ENCODE data around the gene RND1.
A peak's percentile ranks its signal among the peaks of the same experiment; 100 is the strongest.
"Not testable (repeated sequence)": the region's sequence is repeated elsewhere in the genome, so short reads cannot be mapped to it uniquely, and the experiment has no call there.

RND1 gene

DNA sequence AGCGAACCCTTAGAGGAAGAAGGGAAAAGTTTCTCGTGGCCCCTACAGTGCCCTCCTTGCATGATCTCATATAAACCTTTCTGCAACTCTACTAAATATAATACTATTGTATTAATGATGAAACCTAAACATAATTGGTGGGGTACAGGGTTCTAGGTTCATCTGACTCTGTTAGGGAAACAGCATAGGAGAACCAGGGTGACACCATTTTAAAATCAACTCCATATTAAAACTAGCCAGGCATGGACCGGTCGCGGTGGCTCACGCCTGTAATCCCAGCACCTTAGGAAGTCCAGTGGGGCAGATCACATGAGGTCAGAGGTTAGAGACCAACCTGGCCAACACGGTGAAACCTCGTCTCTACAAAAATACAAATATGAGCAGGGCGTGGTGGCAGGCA, 15.0 kb upstream of the RND1 start:
- Mint-ChIP-seq H3K4me3 (no peak overlapping the region), H3K27me3 (peaks cover 36% of the 10 kb centered on the region), H3K9me3 (no peaks in the 10 kb centered on the region), H3K4me1 (peaks cover 8% of the 10 kb centered on the region), H3K27ac (no peak overlapping the region)
- ATAC-seq (no peak), DNase-seq (no peak)

DNA sequence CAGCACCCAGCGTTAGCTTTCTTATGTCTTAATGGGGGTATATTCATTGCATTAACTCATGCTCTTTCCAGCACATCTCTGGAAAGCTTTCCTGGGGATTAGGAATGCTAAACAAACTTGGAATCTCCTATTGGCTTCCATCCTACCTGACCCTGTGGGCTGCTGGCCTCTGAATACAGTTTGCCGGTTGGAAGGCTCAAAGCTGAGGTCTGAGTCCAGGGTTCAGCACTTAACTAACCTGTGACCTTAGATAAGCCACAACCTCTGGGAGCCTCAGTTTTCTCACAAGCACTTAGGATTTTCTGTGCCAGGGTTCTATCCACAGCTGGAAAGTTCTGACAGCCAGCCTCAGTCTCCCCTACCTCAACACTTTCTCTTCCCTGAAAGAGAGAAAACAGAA, 12.9 kb upstream of the RND1 start:
- Mint-ChIP-seq H3K9me3 (no peaks in the 10 kb centered on the region), H3K27me3 (peaks cover 36% of the 10 kb centered on the region), H3K4me3 (no peak overlapping the region), H3K27ac (no peak overlapping the region), H3K4me1 (peaks cover 8% of the 10 kb centered on the region)
- ATAC-seq (no peak), DNase-seq (no peak)

DNA sequence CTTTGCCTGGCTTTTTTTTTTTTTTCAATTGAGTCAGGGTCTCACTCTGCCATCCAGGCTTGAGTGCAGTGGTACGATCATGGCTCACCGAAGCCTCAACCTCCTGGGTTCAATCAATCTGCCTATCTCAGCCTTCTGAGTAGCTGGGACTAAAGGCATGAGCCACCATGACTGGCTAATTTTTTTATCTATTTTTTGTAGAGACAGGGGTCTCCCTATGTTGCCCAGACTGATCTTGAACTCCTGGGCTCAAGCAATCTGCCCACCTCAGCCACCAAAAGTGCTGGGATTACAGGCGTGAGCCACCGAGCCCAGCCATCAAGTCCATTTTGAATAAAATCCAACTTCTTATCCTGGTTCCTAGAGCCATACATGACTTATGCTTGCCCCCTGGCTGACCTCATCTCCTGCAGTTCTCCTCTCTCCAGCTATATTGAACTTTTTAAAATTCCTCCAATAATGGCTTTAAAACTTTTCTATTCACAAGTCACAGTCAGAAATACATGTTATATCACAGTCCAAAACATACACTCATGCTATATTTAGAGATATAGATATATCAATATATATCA, 10.4 kb upstream of the RND1 start:
- Mint-ChIP-seq H3K4me3 (no peak overlapping the region), H3K27me3 (peaks cover 14% of the 10 kb centered on the region), H3K9me3 (no peaks in the 10 kb centered on the region), H3K27ac (no peak overlapping the region), H3K4me1 (no peaks in the 10 kb centered on the region)
- DNase-seq (no peak), ATAC-seq (no peak)

DNA sequence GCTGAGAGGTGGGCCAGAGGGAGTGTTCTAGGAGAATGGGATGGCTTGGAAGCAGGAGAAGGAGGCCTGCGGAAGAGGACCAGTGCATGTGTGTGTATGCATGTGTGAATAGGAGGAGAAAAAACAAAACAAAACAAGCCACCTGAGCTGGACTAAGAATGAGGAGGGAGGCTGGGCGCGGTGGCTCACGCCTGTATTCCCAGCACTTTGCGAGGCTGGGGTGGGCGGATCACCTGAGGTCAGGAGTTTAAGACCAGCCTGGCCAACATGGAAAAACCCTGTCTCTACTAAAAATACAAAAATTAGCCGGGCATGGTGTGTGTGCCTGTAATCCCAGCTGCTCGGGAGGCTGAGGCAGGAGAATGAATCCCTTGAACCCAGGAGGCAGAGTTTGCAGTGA, 7.9 kb upstream of the RND1 start:
- not testable (repeated sequence) for ATAC-seq, DNase-seq, H3K4me1 Mint-ChIP-seq, H3K4me3 Mint-ChIP-seq, H3K9me3 Mint-ChIP-seq, H3K27me3 Mint-ChIP-seq
- peak overlapping the region in 1 of 2 donors; percentile 81 for H3K27ac Mint-ChIP-seq

DNA sequence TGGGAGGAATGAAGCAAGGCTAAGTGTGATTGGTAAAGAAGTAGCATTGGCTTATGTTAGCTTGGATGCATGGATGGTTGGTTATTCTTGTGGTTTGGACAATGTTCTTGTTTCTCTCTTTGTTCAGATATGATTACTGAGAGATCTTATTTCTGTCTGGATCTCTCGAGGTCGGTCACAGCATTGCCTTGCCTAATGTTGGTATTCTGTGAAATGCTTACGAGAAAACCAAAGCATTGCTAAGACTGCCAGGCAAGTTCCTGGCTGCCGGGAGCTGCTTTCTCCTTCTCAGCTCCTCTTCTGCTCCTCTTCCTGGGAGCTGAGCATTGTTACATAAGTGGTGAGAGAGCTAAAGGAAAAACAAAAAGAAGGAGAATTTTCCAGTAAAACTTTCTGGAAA, 7.4 kb upstream of the RND1 start:
- DNase-seq (no peak), ATAC-seq (no peak)
- H3K9me3 Mint-ChIP-seq: no peaks in the 10 kb centered on the region
- no peaks in the 10 kb centered on the region for H3K27me3 Mint-ChIP-seq
- H3K27ac Mint-ChIP-seq: peak overlapping the region in 1 of 2 donors; percentile 81
- H3K4me3 Mint-ChIP-seq: no peak overlapping the region
- H3K4me1 Mint-ChIP-seq: no peaks in the 10 kb centered on the region

DNA sequence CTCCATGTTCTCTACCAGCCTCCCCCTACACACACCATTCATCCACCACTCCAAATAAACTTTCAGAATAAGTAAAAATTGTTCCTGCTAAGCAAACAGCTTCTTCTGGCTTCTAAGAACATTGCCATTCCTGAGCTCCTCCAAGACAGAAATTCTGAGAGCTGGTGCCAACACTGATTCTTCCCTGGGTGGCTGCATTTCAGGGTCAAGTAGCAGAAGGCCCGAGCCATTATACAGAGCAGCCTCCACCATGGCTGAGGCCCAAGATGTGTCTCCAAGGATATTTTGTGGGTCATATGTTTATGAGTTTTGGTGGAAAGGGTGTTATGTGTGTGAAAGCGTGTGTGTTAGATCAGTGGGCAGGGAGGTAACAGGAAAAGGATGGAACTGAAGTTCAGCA, 3.5 kb upstream of the RND1 start:
- Mint-ChIP-seq H3K27me3 (peaks cover 11% of the 10 kb centered on the region), H3K27ac (no peak overlapping the region), H3K4me3 (no peak overlapping the region), H3K9me3 (no peaks in the 10 kb centered on the region), H3K4me1 (peaks cover 23% of the 10 kb centered on the region)
- no peak for ATAC-seq
- no peak for DNase-seq

DNA sequence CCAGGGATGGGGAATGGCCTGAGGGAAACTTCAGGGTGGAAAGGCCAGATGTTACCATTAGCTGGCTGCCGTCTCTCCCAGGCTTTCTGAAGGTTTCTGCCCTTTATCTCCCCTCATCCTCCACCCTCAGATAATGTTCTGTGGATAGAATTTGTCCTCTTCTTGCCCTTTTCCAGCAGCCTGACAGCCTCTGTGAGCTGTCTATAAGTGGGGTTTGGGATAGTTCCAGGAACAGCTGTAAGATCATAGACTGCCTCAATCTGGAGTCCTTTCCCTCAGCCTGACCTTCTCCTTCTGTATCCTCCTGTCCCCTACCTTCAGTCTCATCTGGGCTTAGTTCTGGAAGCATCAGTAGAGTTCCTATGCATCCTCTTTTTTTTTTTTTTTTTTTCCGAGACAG, 2.8 kb upstream of the RND1 start:
- Mint-ChIP-seq H3K27ac (peak overlapping the region in 1 of 2 donors; percentile 14), H3K27me3 (peaks cover 19% of the 10 kb centered on the region), H3K4me1 (peaks cover 29% of the 10 kb centered on the region), H3K9me3 (no peaks in the 10 kb centered on the region), H3K4me3 (no peak overlapping the region)
- DNase-seq: no peak
- ATAC-seq: no peak

DNA sequence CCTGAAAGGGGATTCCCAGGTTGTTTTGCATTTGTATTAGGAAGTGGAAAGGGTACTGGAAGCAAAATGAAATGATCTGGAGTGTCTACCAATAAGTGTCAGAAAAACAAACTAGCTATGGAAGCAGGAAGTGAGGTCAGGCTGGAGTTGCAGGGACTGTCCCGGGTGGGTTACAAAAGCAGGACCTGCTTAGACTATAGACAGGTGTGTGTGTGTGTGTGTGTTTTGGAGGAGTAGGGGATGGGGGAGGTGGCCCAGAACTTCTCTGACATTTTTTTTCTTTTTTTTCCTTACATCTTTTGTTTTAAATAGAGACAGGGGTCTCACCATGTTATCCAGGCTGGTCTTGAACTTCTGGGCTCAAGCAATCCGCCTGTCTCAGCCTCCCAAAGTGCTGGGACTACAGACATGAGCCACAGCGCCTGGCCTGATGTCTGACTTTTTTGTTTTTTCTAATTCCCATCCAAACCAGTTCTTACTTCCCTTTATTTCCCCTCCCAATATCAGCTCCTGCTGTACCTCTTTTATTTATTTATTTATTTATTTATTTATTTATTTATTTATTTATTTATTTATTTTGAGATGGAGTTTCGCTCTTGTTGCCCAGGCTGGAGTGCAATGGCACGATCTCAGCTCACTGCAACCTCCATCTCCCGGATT, 512 bp upstream of the RND1 start:
- no peaks in the 10 kb centered on the region for H3K9me3 Mint-ChIP-seq
- DNase-seq (no peak), ATAC-seq (peak; percentile 83)
- peak overlapping the region; percentile 88 to 90 for H3K27ac Mint-ChIP-seq
- H3K4me1 Mint-ChIP-seq: peaks cover 32% of the 10 kb centered on the region
- peak overlapping the region; percentile 94 to 95 for H3K4me3 Mint-ChIP-seq
- H3K27me3 Mint-ChIP-seq: peaks cover 40% of the 10 kb centered on the region

DNA sequence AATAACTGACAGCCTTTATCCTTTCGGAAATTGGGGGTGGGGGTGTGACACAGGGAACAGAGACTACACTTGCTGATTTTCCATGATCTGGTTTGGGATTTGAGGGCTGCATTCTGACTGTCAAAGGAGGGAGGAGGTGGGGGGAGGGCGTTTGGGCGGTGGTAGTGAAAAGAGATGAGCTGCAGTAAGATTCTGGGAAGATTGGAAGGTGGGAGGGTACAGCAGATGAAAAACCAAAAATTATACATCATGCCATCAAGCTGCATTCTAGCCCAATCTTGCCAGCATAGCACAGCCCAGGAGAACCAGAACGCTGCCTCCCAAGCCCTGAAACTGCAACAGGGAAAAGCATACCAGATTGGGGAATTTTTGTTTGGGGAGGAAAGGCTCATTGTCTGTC, 2.4 kb downstream of the RND1 start:
- H3K27me3 Mint-ChIP-seq: peaks cover 40% of the 10 kb centered on the region
- no peak overlapping the region for H3K27ac Mint-ChIP-seq
- no peak overlapping the region for H3K4me3 Mint-ChIP-seq
- DNase-seq (no peak), ATAC-seq (no peak)
- no peaks in the 10 kb centered on the region for H3K9me3 Mint-ChIP-seq
- peaks cover 38% of the 10 kb centered on the region for H3K4me1 Mint-ChIP-seq

DNA sequence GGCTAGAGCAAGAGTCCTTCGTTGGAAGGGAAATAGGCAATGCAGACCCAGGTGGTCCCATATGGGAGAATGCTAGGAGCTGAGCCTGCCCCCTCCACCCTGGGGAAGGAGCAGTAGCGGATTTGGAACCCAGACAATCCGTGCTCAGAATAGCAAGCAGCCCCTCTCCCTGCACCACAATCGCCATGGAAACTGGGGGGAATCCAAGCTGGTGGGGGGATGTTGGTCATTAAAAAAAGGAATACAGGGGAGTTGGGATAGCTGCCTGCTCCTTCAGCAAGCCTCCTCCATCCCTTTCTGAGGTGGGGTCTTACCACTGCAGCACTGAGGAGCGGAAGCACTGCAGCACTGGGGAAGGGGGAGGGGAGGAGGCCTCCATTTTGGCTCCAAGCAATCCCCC, 2.9 kb downstream of the RND1 start:
- H3K4me3 Mint-ChIP-seq: no peak overlapping the region
- DNase-seq: no peak
- H3K4me1 Mint-ChIP-seq: peaks cover 38% of the 10 kb centered on the region
- ATAC-seq: no peak
- H3K9me3 Mint-ChIP-seq: no peaks in the 10 kb centered on the region
- no peak overlapping the region for H3K27ac Mint-ChIP-seq
- H3K27me3 Mint-ChIP-seq: peaks cover 40% of the 10 kb centered on the region

DNA sequence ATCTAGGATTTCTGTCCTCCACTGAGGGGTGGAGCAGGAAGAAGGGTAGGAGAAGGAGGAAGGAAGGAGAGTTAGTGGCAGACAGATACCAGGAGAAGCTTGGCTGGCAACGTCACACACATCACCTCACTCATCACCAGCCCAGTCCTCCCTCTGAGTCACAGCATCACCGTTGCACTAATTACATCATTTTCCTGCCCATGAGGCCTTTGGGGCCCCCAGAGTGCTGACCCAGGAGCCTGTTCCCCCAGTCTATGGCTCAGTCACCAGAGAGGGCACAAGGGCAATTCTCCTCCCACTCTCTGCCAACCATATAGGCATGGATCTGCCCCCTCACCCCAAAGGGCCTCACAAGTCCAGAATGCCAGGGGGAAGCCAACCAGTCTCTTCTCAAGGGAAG, 4.6 kb downstream of the RND1 start:
- peak overlapping the region in 1 of 2 donors; percentile 54 for H3K27ac Mint-ChIP-seq
- H3K27me3 Mint-ChIP-seq: peaks cover 40% of the 10 kb centered on the region
- H3K4me1 Mint-ChIP-seq: peaks cover 34% of the 10 kb centered on the region
- no peaks in the 10 kb centered on the region for H3K9me3 Mint-ChIP-seq
- DNase-seq: peak in 1 of 2 donors; percentile 28
- ATAC-seq: peak; percentile 12
- no peak overlapping the region for H3K4me3 Mint-ChIP-seq

DNA sequence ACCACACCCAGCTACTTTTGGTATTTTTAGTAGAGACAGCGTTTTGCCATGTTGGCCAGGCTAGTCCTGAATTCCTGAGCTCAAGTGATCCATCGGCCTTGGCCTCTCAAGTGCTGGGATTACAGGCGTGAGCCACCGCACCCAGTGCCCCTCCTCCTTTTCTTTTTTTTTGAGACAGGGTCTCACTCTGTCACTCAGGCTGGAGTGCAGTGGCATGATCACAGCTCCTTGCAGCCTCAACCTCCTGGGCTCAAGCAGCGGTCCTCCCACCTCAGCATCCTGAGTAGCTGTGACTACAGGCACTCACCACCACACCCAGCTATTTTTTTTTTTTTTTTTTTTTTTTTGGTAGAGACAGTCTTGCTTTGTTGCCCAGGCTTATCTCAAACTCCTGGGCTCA, 5.4 kb downstream of the RND1 start:
- not testable (repeated sequence) for H3K4me3 Mint-ChIP-seq, H3K9me3 Mint-ChIP-seq, H3K27ac Mint-ChIP-seq, DNase-seq, ATAC-seq
- Mint-ChIP-seq H3K4me1 (peaks cover 25% of the 10 kb centered on the region), H3K27me3 (peaks cover 39% of the 10 kb centered on the region)

DNA sequence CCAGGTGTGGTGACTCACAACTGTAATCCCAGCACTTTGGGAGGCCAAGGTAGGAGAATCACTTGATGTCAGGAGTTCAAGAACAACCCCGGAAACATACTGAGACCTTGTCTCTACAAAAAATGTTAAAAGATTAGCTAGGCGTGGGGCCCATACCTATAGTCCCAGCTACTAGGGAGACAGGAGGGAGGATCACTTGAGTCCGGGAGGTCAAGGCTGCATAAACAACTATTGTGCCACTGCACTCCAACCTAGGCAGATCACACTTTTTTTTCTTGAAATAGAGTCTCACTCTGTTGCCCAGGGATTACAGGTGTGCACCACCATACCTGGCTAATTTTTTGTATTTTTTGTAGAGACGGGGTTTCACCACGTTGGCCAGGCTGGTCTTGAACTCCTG, 6.1 kb downstream of the RND1 start:
- H3K27me3 Mint-ChIP-seq: peaks cover 33% of the 10 kb centered on the region
- ATAC-seq: no peak
- H3K4me1 Mint-ChIP-seq: peaks cover 19% of the 10 kb centered on the region
- H3K27ac Mint-ChIP-seq: no peak overlapping the region
- H3K4me3 Mint-ChIP-seq: no peak overlapping the region
- DNase-seq: no peak
- H3K9me3 Mint-ChIP-seq: no peaks in the 10 kb centered on the region

DNA sequence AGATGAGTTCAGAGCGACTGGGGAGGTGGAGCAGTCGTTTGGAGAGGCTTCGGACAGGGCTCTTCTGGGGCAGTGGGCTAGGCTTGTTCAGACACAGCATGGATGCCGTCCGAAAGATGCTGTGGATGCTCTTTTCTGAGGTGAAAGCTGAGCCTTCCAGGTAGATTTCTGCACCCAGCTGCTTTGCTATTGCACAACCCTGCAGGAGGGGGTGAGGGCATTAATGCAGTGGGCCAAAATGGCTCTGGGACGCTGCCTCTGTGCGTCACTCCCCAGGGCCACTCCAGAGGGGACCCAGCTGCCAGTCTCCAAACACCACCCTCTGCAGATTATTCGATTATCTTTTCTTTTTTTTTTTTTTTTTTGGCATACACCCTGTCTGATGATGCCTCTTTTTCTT, 7.6 kb downstream of the RND1 start:
- no peak overlapping the region for H3K27ac Mint-ChIP-seq
- DNase-seq: no peak
- H3K9me3 Mint-ChIP-seq: no peaks in the 10 kb centered on the region
- no peak overlapping the region for H3K4me3 Mint-ChIP-seq
- ATAC-seq: no peak
- H3K27me3 Mint-ChIP-seq: peaks cover 17% of the 10 kb centered on the region
- H3K4me1 Mint-ChIP-seq: peaks cover 14% of the 10 kb centered on the region

DNA sequence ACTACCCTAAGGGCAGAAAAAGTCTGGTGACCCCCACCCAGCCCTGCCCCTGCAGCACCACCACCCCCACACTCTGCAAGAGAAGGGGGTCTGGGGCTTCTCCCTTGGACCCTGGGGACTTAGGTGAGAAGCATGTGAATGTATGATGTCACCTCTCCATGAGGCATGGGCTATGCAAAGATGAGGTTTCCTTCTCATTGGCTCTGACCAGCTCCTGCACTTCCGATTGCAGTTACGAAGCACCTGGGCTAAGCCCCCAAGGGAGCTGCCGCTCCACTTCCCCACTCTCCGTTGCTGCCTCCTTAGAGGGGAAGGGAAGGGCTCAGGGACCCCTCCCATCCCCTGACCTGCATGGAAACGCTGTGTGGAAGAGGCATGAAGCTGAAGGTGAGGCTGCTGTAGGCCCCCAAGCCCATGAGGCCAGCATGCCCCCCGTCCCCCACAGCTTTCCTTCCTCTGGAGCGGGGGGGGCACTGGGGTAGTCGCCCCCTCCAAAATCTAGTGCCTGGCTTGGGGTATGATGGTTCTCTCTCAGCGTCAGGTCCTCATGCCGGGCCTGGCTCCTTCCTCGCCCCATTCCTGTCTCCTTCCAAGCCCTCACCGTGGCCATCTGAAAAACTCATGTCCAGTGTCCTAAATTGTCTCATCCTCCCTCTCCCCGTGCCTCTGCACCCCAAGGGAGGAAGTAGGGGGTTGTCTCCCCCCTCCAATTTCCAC, 8.2 kb downstream of the RND1 start:
- H3K4me1 Mint-ChIP-seq: peaks cover 20% of the 10 kb centered on the region
- no peak overlapping the region for H3K27ac Mint-ChIP-seq
- ATAC-seq (no peak), DNase-seq (no peak)
- H3K4me3 Mint-ChIP-seq: no peak overlapping the region
- peaks cover 11% of the 10 kb centered on the region for H3K27me3 Mint-ChIP-seq
- H3K9me3 Mint-ChIP-seq: no peaks in the 10 kb centered on the region

DNA sequence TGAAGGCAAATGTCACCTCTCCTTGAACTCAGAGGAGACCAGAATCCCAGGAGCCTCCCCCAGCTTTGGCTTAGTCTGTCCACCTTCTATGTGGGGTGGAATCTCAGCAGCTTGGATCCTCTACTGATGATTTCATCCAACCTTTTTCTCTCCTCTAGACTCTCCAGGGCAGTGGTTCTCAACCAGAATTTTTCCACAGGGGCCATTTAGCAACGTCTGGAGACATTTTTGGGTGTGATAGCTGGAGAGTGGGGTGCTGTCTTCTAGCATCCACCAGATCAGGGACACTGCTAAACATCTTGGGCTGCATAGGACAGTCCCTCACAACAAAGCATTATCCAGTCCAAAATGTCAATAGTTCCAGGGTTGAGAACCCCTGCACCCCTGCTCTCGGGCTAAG, 9.3 kb downstream of the RND1 start:
- Mint-ChIP-seq H3K4me3 (no peak overlapping the region), H3K4me1 (peaks cover 18% of the 10 kb centered on the region), H3K27me3 (peaks cover under 1% of the 10 kb centered on the region), H3K9me3 (no peaks in the 10 kb centered on the region), H3K27ac (no peak overlapping the region)
- DNase-seq (no peak), ATAC-seq (no peak)

All from stimulated activated naive CD8-positive, alpha-beta T cell treated with anti-CD3 and anti-CD28 coated beads, Interleukin-15, amount 100 ng/mL, for 72 hours (primary cell).